ENCODE data around the gene FZR1.
A peak's percentile ranks its signal among the peaks of the same experiment; 100 is the strongest.
"Not testable (repeated sequence)": the region's sequence is repeated elsewhere in the genome, so short reads cannot be mapped to it uniquely, and the experiment has no call there.

The FZR1 gene

GRCh38 chr19:3576696-3577443, 70.8 kb downstream of the FZR1 start:
- no peak for DNase-seq

GRCh38 chr19:3577723-3578344, 71.7 kb downstream of the FZR1 start:
- DNase-seq = no peak

GRCh38 chr19:3578390-3578789, 72.3 kb downstream of the FZR1 start:
- no peak for DNase-seq

GRCh38 chr19:3580156-3580934, 74.2 kb downstream of the FZR1 start:
- DNase-seq = no peak

GRCh38 chr19:3581792-3582191, 75.7 kb downstream of the FZR1 start:
- DNase-seq = not testable (repeated sequence)

GRCh38 chr19:3584036-3584802, 78.1 kb downstream of the FZR1 start:
- not testable (repeated sequence) for DNase-seq

- DNase-seq = no peak
These were observed 79.4 kb downstream of the FZR1 start, which contains the start of gene GIPC3 for GRCh38 chr19:3585301-3586126. Gene GIPC3 (plus strand): TSS chr19:3585478. CDS start chr19:3585598, 120 bp downstream.

- peak; percentile 33 to 35 for DNase-seq
These were observed 80.1 kb downstream of the FZR1 start for GRCh38 chr19:3586127-3586626.

- no peak for DNase-seq
These were observed 80.7 kb downstream of the FZR1 start for GRCh38 chr19:3586707-3587346.
